GM12878 (cell line): ENCODE measurements around the gene RHBDD1. TPM values are rescaled to one million over a fixed set of nuclear protein-coding genes. Genes with fewer than 3 reads are reported as not detected.

Experiments
- ATAC-seq: fragments of 200-7000 bp; cut with Tn5 transposase; 3 replicates; pipeline ENCODE4 v1.9.1; 2020; ENCODE audit warnings: mild to moderate bottlenecking, moderate library complexity
- BruUV-seq: library from RNA; stranded (reverse); fragments of 400-500 nt; replicated peaks from 2 replicates; lab custom pipeline; 2021; lab: Mats Ljungman, UMichigan
- CTCF ChIA-PET: fragments of 300-600 bp; sonication (Branson Sonifier 250); formaldehyde crosslinking; extraction: SDS; loops from one replicate; lab custom pipeline; 2021; ENCODE audit warnings: inconsistent platforms; lab: Yijun Ruan, JAX
- POLR2A ChIA-PET: fragments of 350-600 bp; formaldehyde crosslinking; extraction: SDS; loops from one replicate; lab custom pipeline; 2021; ENCODE audit warnings: inconsistent platforms; lab: Charles Lee
- RAD21 ChIA-PET: fragments of 300-600 bp; sonication (Branson Sonifier 250); formaldehyde crosslinking; loops from one replicate; lab custom pipeline; 2023; ENCODE audit warnings: antibody characterized with exemption; ENCODE audit not compliant: unreplicated experiment; lab: Charles Lee
- SMC1A ChIA-PET: fragments of 300-600 bp; sonication (Branson Sonifier 250); formaldehyde crosslinking; loops from one replicate; lab custom pipeline; 2023; ENCODE audit not compliant: unreplicated experiment, uncharacterized antibody; lab: Charles Lee
- DNase-seq: peaks from one replicate; pipeline ENCODE4 v3.0.0-alpha.2; 2011; ENCODE audit warnings: low read depth, low spot score
- FAIRE-seq: peaks from 3 replicates; lab custom pipeline; 2011; peaks lifted over from hg19 to GRCh38; lab: Jason Lieb, UNC
- H2AFZ ChIP-seq: 2 replicates; pipeline ENCODE4 v1.6.0; 2011; ENCODE audit warnings: low read depth, low read length, control low read depth; ENCODE audit not compliant: control insufficient read depth
- H3K27ac ChIP-seq: 2 replicates; pipeline ENCODE4 v1.5.1; 2011; ENCODE audit warnings: control low read depth; ENCODE audit not compliant: control insufficient read depth, insufficient read depth
- H3K27me3 ChIP-seq, 2 experiments: replicated peaks in 1 of 2; 2 replicates each; pipeline versions ENCODE4 v1.6.0 to v1.6.1; 2011; ENCODE audit warnings: low read length in 1 of 2; ENCODE audit not compliant: control insufficient read depth in 2 of 2, insufficient read depth in 2 of 2
- H3K36me3 ChIP-seq, 2 experiments: 2 replicates each; pipeline ENCODE4 v1.5.1; 2011; ENCODE audit warnings: low read length in 1 of 2; ENCODE audit not compliant: control insufficient read depth in 2 of 2, insufficient read depth in 2 of 2
- H3K4me1 ChIP-seq: 2 replicates; pipeline ENCODE4 v1.6.1; 2011; ENCODE audit warnings: mild to moderate bottlenecking, low read length, moderate library complexity, mixed read lengths; ENCODE audit not compliant: control insufficient read depth, insufficient read depth
- H3K4me2 ChIP-seq: 2 replicates; pipeline ENCODE4 v1.6.0; 2011; ENCODE audit warnings: control low read depth; ENCODE audit not compliant: control insufficient read depth, insufficient read depth
- H3K4me3 ChIP-seq: fragments of 200-600 bp; sonication (generic); 2 replicates; pipeline ENCODE4 v1.5.1; 2016
- H3K79me2 ChIP-seq: 2 replicates; pipeline ENCODE4 v1.6.0; 2011; ENCODE audit warnings: low read length; ENCODE audit not compliant: control insufficient read depth, insufficient read depth
- H3K9ac ChIP-seq: 2 replicates; pipeline ENCODE4 v1.8.0; 2011; ENCODE audit warnings: low read length, control low read depth, mixed read lengths; ENCODE audit not compliant: control insufficient read depth, insufficient read depth
- H3K9me3 ChIP-seq: replicated peaks from 3 replicates; pipeline ENCODE4 v1.5.1; 2011; ENCODE audit warnings: mild to moderate bottlenecking, low read length; ENCODE audit not compliant: control insufficient read depth, insufficient read depth
- H4K20me1 ChIP-seq: 2 replicates; pipeline ENCODE4 v1.6.0; 2011; ENCODE audit not compliant: control insufficient read depth, insufficient read depth
- ASH2L ChIP-seq: fragments of 300-600, 200-600 bp; sonication (generic); IDR thresholded peaks from 2 replicates; pipeline ENCODE4 v1.6.1; 2017; ENCODE audit warnings: low read depth, mild to moderate bottlenecking, borderline replicate concordance
- CBX5 ChIP-seq: sonication (generic); IDR thresholded peaks from 2 replicates; pipeline ENCODE4 v1.6.1; 2016; ENCODE audit warnings: low read depth, moderate library complexity, mild to moderate bottlenecking, inconsistent platforms
- CHD4 ChIP-seq: fragments of 200-600 bp; sonication (generic); IDR thresholded peaks from 2 replicates; pipeline ENCODE4 v1.6.1; 2016; ENCODE audit warnings: mild to moderate bottlenecking
- CREM ChIP-seq: IDR thresholded peaks from 2 replicates; pipeline ENCODE4 v1.6.1; 2014; ENCODE audit warnings: antibody characterized with exemption, low read depth
- EGR1 ChIP-seq, 2 experiments: IDR thresholded peaks; 1 replicate in 1 of 2; 2 replicates in 1 of 2; pipeline ENCODE4 v1.6.1; 2011 to 2012; ENCODE audit warnings: low read depth in 2 of 2, low read length in 2 of 2, borderline replicate concordance in 1 of 2, mild to moderate bottlenecking in 1 of 2, moderate library complexity in 1 of 2
- IKZF1 ChIP-seq: fragments of 450-650 bp; conservative IDR thresholded peaks from 2 replicates; pipeline ENCODE4 v1.6.1; 2017; ENCODE audit warnings: antibody characterized with exemption, mild to moderate bottlenecking
- LARP7 ChIP-seq: fragments of 450-650 bp; IDR thresholded peaks from 2 replicates; pipeline ENCODE4 v1.6.1; 2017; ENCODE audit warnings: mild to moderate bottlenecking
- MLLT1 ChIP-seq: fragments of 450-650 bp; IDR thresholded peaks from 2 replicates; pipeline ENCODE4 v1.6.1; 2016; ENCODE audit warnings: mild to moderate bottlenecking
- MXI1 ChIP-seq: fragments of 150-350 bp; IDR thresholded peaks from 2 replicates; pipeline ENCODE4 v1.6.1; 2011; ENCODE audit warnings: low read depth, mild to moderate bottlenecking, inconsistent platforms, low read length, improper control_type of control experiment
- NR2C1 ChIP-seq: fragments of 450-650 bp; IDR thresholded peaks from 2 replicates; pipeline ENCODE4 v1.6.1; 2017; ENCODE audit warnings: antibody characterized with exemption, mild to moderate bottlenecking, moderate library complexity
- RFX5 ChIP-seq: IDR thresholded peaks from 2 replicates; pipeline ENCODE4 v1.6.1; 2011; ENCODE audit warnings: low read depth, low read length, improper control_type of control experiment
- SMARCA5 ChIP-seq: fragments of 450-650 bp; IDR thresholded peaks from 2 replicates; pipeline ENCODE4 v1.6.1; 2017; ENCODE audit warnings: mild to moderate bottlenecking
- STAT1 ChIP-seq: fragments of 450-650 bp; conservative IDR thresholded peaks from 2 replicates; pipeline ENCODE4 v1.6.1; 2014; ENCODE audit warnings: antibody characterized with exemption, mild to moderate bottlenecking
- SUPT20H ChIP-seq: IDR thresholded peaks from 2 replicates; pipeline ENCODE4 v1.6.1; 2011; ENCODE audit warnings: low read depth, mild to moderate bottlenecking, low read length, moderate library complexity, borderline replicate concordance; ENCODE audit not compliant: control insufficient read depth
- WGBS: methylation state at CpG from one replicate; pipeline ENCODE4 v1.1.6; 2016; ENCODE audit warnings: low lambda C conversion rate; ENCODE audit not compliant: insufficient replicate concordance, insufficient coverage; ENCODE audit errors: missing lambda C conversion rate; 5-methylcytosine and 5-hydroxymethylcytosine counted together
- in situ Hi-C: fragments of 300-500 bp; cut with MboI; formaldehyde crosslinking; loops from 9 replicates; pipeline ENCODE4 v1.14.3; 2018; ENCODE audit warnings: mixed read lengths
- intact Hi-C: fragments of 100-400 bp; cut with micrococcal nuclease; formaldehyde crosslinking; loops from one replicate; pipeline ENCODE4 v1.14.2; 2022; ENCODE audit not compliant: unreplicated experiment
- polyA plus RNA-seq, 11 experiments: library from polyadenylated mRNA; depleted of rRNA in 4 of 11; unstranded in 6 of 11; stranded (reverse) in 5 of 11; fragments of >200 nt; fragmentation: Nextera tagmentation in 4 of 11; fragmentation: Illumina TruSeq in 1 of 11; extraction: Ambion mirVana in 4 of 11; extraction: Trizol in 1 of 11; gene quantifications; 1 replicate in 1 of 11; 2 replicates in 10 of 11; pipeline versions ENCODE4 v1.2.1 to v1.2.3, GENCODE V29; 2011 to 2016; ENCODE audit warnings: inconsistent platforms in 2 of 11, missing spikeins in 2 of 11, low read depth in 1 of 11
- total RNA-seq, 4 experiments: library from RNA; depleted of rRNA in 3 of 4; stranded (reverse); fragments of >200 nt in 3 of 4; fragmentation: Illumina TruSeq in 1 of 4; extraction: Trizol in 1 of 4; gene quantifications; 2 replicates each; pipeline versions ENCODE4 v1.2.1 to v1.2.3, GENCODE V29; 2013 to 2021
- TF ChIP-seq, protein P1 (sequence below): fragments of 450-650 bp; IDR thresholded peaks from 2 replicates; pipeline ENCODE4 v1.6.1; 2017; ENCODE audit warnings: mild to moderate bottlenecking
- TF ChIP-seq, protein P2 (sequence below): fragments of 450-650 bp; formaldehyde crosslinking; IDR thresholded peaks from 2 replicates; pipeline ENCODE4 v1.4.0; 2020; ENCODE audit warnings: mild to moderate bottlenecking, moderate library complexity

Gene RHBDD1
- total and polyA plus RNA-seq, 10 of the 15 experiments (the other 5 are each of a cell fraction or from before 2014, with no cell fraction given), result 7.1 to 36.4 (median 14.7) TPM

DNA sequence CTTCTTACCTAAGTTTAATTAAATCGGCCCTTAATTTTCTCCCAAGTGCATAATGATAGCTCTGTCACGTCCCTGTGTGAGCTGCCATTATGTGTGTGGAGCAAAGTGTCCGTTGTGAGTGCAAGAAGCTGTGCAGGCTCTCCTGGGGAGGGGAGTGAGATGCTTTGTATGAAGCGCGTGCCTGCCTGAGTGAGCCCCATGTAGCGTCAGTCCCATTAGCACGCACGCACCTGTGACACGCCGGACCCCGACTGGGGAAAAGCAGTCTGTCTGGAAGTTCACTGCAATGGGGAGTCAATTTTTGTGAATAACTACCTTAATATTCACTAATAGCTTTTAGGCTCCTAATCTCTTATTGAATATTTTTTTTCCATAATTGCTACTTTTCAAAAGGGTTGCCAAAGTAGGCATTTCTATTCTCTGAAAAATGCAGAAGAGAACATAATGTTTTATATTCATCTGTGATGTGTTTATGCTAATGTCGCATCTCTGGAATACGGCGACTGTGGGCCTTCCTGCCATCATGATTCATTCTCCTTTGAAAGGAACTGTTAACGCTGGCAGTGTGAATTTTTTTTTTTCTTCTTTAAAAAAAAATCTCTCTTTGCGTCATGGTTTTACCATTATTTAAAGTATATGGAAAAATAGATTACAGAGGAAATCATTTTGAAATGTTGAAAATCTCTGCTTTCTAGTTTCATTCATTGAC is 170.5 kb downstream of the RHBDD1 start (continued):
- no peak for TF ChIP-seq SUPT20H
- TF ChIP-seq, protein P1, sequence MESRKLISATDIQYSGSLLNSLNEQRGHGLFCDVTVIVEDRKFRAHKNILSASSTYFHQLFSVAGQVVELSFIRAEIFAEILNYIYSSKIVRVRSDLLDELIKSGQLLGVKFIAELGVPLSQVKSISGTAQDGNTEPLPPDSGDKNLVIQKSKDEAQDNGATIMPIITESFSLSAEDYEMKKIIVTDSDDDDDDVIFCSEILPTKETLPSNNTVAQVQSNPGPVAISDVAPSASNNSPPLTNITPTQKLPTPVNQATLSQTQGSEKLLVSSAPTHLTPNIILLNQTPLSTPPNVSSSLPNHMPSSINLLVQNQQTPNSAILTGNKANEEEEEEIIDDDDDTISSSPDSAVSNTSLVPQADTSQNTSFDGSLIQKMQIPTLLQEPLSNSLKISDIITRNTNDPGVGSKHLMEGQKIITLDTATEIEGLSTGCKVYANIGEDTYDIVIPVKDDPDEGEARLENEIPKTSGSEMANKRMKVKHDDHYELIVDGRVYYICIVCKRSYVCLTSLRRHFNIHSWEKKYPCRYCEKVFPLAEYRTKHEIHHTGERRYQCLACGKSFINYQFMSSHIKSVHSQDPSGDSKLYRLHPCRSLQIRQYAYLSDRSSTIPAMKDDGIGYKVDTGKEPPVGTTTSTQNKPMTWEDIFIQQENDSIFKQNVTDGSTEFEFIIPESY, result no peak

DNA sequence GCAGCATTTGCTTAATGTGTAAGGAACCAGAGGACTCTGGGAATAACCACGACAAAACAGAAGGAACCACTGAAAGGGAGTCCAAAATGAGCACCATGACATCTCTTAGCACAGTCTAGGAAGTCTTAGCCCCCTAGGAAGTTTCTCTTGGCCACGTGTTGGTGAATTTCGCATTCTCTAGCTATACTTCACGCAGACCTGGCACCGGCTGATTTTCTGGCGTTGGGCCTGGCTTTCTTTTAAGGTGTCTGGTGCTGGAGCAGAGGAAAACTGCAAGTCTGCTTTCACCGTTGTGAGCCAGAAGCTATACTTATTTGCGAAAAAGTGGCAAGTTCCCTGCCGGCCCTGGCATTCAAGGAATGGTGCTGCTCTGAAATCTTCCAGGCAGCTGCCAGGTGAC is 171.3 kb downstream of the RHBDD1 start:
- intact Hi-C loops, result no loop called here
- CTCF ChIA-PET, result no interaction called here
- Histone ChIP-seq H3K9me3 (no peaks in the 10 kb centered on the region), H3K27ac (no peak overlapping the region), H3K4me1 (no peaks in the 10 kb centered on the region), H3K4me3 (no peak overlapping the region), H3K27me3 (no peaks in the 10 kb centered on the region), H2AFZ (no peak overlapping the region), H3K4me2 (no peak overlapping the region), H3K79me2 (no peaks in the 10 kb centered on the region), H3K36me3 (no peaks in the 10 kb centered on the region; a peak in 1 of 4 replicates), H3K9ac (no peak overlapping the region), H4K20me1 (no peaks in the 10 kb centered on the region)
- WGBS, result 88% methylated on average over 9 of the region's 9 CpGs
- in situ Hi-C loops, result no loop called here
- FAIRE-seq (no peak), ATAC-seq (no peak), DNase-seq (no peak)
- POLR2A ChIA-PET, result no interaction called here
- RAD21 ChIA-PET, result no interaction called here
- no TSS peak for BruUV-seq
- SMC1A ChIA-PET, result no interaction called here
- no peak for TF ChIP-seq STAT1
- TF ChIP-seq RFX5, result no peak
- TF ChIP-seq MXI1, result no peak
- no peak for TF ChIP-seq CREM
- TF ChIP-seq CHD4, result no peak
- no peak for TF ChIP-seq LARP7
- TF ChIP-seq ASH2L, result no peak
- TF ChIP-seq EGR1 (IDR thresholded peaks at IDR 0.05; ENCODE audit: borderline replicate concordance in 1 of 2, low read depth in 2 of 2, low read length in 2 of 2), result no peak
- no peak for TF ChIP-seq MLLT1
- no peak for TF ChIP-seq IKZF1
- no peak for TF ChIP-seq SMARCA5
- no peak for TF ChIP-seq NR2C1
- TF ChIP-seq, protein P2, sequence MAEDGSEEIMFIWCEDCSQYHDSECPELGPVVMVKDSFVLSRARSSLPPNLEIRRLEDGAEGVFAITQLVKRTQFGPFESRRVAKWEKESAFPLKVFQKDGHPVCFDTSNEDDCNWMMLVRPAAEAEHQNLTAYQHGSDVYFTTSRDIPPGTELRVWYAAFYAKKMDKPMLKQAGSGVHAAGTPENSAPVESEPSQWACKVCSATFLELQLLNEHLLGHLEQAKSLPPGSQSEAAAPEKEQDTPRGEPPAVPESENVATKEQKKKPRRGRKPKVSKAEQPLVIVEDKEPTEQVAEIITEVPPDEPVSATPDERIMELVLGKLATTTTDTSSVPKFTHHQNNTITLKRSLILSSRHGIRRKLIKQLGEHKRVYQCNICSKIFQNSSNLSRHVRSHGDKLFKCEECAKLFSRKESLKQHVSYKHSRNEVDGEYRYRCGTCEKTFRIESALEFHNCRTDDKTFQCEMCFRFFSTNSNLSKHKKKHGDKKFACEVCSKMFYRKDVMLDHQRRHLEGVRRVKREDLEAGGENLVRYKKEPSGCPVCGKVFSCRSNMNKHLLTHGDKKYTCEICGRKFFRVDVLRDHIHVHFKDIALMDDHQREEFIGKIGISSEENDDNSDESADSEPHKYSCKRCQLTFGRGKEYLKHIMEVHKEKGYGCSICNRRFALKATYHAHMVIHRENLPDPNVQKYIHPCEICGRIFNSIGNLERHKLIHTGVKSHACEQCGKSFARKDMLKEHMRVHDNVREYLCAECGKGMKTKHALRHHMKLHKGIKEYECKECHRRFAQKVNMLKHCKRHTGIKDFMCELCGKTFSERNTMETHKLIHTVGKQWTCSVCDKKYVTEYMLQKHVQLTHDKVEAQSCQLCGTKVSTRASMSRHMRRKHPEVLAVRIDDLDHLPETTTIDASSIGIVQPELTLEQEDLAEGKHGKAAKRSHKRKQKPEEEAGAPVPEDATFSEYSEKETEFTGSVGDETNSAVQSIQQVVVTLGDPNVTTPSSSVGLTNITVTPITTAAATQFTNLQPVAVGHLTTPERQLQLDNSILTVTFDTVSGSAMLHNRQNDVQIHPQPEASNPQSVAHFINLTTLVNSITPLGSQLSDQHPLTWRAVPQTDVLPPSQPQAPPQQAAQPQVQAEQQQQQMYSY (CRISPR knock-in tag), result no peak
- no peak for TF ChIP-seq CBX5
